Stimulated activated CD8-positive, alpha-beta memory T cell treated with anti-CD3 and anti-CD28 coated beads, Interleukin-4, amount 100 ng/mL, for 4 hours (primary cell): ENCODE measurements around the gene MAP2K6.

ENCODE experiments used
- DNase-seq, 2 donors: peaks; one replicate each; pipeline ENCODE4 v3.0.0-alpha.2; 2020; ENCODE audit warnings: low read depth in 2 of 2, low spot score in 1 of 2

MAP2K6 gene

DNA sequence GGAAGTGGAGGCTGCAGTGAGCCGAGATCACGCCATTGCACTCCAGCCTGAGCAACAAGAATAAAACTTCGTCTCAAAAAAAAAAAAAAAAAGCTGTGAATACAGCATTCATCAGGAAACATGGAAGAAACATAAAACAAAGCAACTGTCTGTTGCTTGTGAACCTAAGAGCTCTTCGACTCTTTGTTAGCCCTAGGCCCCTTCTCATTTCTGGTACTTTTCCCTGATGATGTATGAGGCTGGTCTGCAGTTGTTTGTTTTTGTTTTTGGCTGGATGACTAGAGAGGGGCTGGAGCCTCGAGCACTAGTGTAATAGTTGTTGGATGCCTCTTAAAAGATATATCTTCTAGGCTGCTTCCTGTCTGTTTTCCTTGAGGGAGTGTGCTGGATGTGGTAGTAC lies 113.5 kb downstream of the MAP2K6 start:
- no peak for DNase-seq

DNA sequence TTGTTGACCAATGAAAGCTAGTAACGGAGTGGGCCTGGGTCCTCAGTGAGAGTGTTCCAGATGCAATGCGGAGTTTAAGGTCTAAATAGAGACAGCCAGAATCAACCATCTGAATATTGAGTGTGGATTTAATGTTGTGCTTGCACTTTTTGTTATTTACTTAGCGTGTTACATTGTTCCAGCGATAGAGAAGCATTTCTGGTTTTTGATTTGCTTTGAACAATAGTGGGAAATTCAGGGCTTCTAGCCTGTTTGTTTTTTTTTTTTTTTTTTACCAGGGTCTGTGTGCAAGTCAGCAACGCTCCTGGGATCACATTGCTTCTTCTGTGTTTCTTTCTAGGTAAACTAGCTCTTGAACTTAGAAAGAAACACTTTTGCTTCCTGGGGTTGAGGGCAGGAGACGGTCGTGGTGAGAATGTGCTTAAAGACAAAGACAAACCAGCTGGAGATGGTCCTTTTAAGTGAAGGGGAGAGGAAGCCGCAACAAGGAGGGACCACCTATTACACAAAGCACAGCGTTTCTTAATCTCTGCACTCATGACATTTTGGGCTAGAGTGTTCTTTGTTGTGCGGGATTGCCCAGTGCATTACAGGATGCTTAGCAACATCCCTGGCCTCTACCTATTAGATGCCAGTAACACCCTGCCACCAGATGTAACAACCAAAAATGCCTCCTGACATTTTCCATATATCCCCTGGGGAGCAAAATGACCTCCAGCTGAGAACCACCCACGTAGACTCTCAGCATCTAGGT lies 119.2 kb downstream of the MAP2K6 start:
- DNase-seq = no peak

DNA sequence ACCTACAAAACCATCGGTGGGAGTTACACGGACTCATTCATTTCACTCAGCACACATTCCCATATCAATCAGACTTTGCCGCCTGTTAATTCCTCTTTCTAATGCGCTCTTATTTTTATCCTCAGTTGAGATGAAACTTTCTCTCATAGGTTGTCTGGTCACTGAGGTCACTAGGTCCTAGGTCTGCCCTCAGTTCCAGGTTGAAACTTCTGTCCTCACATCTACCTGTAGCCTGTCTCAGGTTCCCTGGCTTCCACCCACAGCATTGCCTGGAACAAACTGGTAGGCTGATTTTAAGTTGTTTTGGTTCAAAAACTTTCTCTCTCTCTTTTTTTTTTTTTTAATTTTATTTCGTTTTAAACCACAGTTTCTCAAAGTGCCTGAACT lies 119.7 kb downstream of the MAP2K6 start:
- no peak for DNase-seq

DNA sequence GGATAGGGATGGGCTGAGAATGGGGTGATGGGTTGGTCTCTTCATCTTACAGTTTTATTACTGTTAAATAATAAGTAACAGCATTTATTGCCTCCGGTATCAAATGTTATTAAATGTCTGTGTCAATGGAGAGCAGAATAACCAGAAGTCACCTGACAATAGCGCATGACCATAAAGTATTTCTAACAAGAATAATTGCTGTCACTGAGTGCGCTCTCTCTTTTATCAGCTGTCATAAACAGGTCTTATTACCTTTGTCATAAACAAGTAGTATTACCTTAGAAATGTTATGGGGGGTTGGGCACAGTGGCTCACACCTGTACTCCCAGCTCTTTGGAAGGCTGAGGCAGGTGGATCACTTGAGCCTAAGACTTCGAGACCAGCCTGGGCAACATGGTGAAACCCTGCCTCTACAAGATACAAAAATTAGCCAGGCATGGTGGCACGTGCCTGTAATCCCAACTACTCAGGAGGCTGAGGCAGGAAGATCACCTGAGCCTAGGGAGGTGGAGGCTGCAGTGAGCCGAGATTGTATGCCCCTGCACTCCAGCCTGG lies 120.6 kb downstream of the MAP2K6 start:
- DNase-seq = no peak

DNA sequence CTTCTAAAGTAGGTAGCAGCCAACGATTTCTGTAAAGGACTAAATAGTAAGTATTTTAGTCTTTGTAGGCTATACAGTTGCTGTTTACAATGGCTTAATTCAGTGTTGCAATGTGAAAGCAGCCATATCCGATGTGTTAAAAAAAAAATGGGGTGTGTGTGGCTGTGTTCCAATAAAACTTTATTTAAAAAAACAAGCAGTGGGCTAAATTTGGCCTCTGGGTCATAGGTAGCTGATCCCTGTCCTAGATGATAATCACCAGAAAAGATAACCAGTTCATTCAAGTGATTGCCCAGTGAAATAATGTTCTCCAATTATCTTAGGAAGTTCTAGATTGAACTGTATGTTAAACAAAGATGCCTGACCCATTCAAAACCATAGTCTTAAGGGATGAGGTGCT lies 124.3 kb downstream of the MAP2K6 start:
- DNase-seq = no peak

DNA sequence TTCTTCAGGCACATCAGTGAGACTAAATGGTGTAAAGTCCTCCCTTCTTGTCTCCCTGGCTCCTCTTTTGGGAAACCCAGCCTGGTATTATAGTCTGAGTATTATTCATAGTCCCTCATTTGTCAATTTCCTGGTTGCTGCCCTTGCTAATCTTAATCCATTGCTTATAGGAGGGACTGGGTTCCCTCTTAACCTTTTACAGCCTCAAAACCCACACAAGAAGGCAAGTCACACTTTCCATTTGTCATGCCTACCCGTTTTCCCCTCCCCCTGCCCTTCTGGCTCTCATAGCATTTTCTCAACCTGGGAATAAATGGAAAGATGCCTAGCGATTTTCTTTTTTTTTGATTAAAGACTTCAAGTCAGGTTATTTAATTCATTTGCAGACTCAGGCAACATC lies 124.8 kb downstream of the MAP2K6 start:
- DNase-seq = no peak

DNA sequence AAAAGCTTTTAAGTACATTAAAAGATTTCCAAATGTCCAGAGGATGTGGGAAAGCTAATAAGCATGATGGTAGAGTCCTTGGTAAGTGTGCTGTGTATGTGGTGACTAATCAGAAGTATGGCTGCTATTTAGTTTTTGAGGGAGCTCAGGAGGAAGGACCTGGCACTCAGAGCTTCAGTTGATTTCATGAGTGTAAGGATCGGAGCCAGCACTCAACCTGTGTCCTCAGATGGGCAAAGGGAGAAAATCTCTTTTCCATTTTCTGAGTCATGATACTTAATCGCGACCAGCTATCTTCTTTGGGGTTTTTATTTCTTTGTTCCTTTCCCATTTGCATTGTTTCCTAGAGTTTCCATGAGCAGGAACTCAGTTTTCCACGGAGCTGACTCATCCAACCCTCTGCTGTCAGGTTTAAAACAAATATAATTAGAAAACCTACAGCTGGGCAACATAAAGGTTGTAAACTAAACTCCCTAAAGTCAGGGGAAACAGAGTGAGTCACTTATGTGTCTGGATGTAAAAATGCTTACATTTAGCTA lies 125.4 kb downstream of the MAP2K6 start:
- no peak for DNase-seq

DNA sequence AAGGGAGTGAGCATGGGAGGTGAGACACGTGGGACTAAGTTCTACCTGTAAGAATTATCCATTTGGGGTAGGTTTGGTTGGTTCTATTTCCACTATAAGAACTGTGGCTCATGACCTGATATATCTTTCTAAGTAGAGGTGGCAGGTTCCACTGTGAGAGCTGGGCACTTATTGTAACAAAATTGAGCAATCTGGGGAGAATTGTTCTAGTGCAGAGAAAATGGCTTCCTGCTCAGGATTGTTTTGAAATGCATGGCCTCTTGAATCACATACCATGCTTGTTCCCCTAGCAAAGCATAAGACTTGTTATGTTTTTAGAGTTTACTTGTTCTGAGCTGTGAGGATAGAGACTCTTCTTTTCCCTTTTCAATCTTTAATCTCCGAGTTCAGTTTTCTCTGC lies 125.9 kb downstream of the MAP2K6 start:
- no peak for DNase-seq

DNA sequence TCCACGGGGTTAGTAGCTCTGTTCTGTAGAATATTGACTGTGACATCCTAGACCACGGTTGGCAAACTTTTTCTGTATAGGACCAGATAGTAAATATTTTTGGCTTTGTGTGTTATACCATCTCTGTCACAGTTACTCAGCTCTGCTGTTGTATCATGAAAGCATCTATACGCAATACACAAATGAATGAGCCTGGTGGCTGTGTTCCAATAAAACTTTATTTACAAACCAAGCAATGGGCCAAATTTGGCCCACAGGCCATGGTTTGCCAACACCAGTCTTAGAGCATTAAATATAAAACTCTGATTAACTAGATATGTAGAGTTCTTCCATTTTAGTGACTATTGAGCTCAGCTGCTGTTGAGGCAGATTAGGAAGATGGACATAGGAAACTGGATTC lies 132.7 kb downstream of the MAP2K6 start:
- DNase-seq = no peak

DNA sequence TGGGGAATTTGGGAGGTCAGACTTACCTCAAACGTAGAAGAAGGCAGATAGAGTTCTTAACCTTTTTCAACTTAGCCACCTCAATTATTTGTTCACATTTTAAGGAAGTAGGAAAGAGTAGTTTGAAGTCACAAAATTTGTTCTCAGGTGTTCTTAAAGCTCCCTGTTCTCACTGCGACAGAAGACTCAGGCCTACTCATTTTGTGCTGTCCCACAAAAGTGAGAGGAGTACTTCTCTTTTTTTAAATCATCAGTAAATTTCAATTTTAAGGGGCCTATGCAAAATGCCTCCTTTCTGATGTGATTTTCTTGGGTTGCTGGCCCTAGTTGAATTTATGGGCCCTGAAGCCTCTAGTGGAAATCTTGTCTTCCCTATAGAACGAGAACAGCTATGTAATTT lies 133.4 kb downstream of the MAP2K6 start:
- DNase-seq = no peak

DNA sequence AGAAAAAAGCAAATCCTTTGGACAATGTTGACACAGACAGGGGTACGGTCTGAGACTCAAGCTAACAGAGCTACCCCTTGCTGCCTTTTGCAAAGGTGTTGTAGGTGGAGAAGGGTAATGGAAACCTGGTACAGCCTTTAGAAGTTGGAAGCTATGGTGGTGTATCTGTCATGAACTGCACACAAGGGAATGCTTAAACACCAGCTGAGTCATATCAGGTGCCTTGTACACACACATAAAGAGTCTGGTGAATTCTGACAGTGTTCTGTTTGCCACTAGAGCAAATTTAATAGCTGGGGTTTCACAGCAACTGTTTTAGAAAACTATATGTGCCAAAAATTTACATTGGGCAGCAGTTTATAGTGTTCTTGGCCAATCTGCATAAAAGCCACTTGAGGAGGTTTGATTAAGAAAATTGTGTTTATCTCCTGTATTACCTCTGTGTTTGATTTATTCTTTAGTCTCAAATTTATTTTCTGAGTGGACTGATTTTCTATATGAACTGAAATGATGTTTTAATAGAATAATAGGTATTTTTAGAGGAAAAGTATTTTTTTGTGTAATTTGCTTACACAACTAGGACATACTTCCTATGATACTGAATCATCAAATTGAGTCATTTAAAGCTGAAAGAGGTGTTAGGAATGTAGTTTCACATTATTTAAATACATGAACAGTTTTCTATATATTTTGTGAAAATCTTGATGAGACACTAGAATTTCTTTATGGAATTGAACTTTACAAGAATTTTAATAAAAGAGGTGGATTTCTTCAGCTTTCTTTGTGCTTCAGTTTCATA lies 136.9 kb downstream of the MAP2K6 start:
- DNase-seq = no peak

DNA sequence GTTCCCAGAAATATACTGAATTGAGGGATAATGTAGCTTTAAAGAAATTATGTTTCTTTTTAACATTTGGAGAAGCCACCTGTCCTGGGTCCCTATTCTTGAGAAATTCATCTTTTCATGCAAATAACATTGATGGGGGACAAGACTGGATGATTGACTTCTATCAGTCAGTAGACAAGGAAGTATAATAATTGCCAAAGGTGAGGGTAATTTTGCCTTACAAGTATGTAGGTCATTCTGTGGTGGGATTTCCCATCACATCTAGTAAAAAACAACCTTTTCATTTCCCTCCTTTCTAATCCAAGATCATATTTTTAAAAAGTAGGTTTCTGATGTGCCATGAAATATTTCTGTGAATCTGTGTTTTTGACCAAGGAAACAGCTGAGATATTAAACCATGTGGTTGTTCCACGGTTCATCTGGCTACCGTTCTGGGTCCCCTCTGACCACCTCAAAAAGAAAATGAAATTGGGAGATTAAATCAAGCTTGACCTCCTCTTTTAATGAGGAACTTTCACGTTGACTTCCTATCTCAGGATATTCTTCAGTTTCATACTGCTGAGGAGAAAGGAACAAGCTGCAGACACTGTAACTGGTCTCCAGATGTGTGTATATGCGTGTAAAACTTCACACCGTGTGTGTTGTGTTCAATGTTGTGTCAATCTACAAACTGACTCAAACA lies 138.6 kb downstream of the MAP2K6 start:
- no peak for DNase-seq

DNA sequence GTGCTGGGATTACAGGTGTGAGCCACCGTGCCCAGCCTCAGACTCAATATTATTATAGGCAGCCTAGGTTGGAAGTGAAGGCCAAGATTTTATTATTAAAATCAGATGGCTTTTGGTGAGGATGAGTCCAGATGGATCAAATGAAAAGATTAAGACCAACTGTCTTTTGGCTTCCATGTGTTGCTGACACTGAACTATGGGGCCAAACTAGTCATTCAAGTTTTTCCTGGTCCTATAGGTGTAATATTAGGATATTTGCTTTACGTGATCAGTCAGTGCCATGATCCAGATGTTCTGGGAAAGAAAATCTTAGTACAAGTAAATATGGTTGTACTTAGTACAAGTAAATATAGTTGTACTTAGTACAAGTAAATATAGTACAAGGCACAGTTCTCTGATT lies 140.6 kb downstream of the MAP2K6 start:
- no peak for DNase-seq

DNA sequence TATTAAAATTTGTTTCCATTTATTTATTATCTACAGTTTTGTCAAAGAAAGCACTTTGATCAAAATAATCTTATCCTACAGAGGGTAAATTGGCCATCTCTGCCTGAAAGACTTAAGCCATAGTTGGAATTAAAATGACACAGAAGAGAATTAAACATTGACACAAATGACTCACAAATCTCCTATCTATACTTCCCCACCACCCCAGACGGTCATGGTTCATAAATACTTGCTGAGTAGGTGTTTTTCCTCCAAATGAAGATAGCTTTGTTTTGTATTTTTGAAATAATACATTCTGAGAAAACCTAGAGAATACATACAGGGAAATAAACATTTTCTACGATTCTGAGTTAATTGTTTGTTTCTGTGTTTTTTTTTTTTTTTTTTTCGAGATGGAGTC lies 142.8 kb downstream of the MAP2K6 start:
- DNase-seq = no peak

DNA sequence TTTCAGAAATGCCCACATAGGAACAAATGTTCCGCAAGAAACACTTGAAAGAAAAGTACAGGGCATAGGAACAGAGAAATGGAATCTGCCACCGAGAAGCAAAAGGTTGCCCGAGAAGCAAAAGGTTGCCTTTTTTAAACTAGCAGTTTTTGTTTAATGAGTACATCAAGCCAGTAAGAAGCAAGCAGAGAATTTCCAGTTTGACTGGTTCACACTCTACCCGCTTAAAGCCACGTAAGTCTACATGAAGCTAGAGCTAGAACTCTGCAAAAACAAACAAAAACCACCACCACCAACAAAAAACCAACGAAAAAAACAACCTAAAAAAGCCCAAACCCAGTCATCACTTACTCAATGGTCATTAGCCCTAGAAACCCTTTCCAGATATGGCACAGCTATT lies 144.3 kb downstream of the MAP2K6 start:
- no peak for DNase-seq

DNA sequence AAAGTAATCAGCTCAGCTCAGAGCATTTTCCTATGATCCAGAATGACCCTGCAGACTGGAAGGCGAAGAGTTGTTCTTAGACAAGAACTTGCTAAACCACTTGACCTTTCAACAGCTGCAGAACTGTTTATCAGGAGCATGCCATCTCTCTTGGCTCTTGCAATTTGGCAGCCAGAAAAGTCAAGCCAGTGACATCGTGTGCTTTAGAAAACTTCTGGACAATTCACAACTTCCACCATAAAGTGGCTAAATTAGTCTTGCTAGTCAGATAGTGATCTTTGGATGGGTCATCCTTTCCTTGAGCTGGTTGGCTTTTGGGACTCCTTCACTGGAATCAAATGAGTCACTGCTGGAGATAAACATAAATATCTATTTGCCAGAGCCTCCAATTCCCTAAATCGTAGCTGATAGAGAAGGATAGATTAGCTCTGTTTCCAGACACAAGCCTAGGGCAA lies 146.5 kb downstream of the MAP2K6 start:
- DNase-seq = no peak

DNA sequence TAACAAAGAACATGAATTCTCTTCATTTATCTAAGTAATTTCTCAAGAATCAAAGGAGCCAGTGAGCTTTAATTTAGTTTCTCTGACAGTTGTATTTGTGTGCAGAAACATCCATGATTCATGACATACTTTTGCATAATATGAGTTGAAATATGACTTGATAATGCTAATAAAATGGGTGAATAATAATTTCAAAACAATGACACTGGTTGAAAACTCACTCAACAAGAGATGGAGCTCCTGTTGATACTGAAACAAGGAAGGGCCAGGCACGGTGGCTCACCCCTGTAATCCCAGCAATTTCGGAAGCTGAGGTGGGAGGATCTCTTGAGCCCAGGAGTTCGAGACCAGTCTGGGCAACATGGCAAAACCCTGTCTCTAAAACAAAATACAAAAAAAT lies 147.0 kb downstream of the MAP2K6 start:
- DNase-seq = no peak

DNA sequence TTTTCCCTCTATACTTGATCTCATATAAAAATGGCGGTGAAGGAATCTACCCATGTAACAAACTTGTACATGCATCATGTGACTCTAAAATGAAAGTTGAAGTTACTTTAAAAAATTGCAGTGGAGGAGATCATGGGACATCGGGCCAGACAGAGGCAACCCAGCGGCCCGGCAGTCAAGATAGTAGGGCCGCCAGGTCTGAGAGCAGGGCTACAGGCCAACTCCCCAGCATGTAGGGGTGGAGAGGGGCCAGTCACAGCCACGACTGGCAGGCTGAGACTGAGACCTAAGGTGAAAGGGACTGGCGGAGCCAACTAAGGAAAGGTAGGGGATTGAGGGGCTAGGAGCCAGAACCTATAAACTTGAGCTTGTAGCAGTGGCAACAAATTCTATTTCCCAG lies 150.9 kb downstream of the MAP2K6 start:
- no peak for DNase-seq

DNA sequence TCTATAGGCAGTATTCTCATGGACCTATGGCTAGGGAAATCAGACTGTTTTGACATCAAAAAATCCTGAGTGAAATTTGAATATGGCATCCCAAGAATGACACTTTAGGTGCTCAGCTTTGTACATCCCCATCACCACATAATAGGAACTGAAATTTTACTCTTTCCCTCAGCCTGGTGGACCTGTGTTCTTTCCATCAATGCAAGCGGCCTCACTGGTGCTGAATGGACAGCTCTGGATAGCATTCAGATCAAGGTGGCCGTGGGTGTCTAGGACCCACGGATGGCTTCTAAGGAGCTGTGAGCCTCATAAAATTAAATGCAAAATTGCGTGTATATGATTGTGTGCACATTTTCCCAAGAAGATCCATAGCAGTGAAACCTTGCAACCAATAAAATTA lies 152.6 kb downstream of the MAP2K6 start:
- no peak for DNase-seq

DNA sequence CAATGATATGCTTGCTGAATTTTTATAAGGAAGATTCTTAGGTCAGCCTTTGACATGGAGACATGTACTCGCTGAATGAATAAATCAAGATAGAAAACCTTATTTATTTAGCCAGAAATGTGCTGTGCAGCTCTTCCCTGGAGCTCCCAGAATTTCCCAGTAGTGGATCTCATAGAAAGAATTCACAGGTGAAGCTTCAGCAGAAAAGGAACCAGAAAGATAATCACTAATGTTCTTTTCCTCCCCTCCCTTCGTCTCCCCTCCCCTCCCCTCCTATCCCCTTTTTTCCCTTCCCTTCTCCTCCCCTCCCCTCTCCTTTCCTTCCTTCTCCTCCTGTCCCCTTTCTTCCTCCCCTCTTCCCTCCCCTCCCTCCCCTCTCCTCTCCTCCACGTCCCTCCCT lies 158.2 kb downstream of the MAP2K6 start:
- DNase-seq = no peak

DNA sequence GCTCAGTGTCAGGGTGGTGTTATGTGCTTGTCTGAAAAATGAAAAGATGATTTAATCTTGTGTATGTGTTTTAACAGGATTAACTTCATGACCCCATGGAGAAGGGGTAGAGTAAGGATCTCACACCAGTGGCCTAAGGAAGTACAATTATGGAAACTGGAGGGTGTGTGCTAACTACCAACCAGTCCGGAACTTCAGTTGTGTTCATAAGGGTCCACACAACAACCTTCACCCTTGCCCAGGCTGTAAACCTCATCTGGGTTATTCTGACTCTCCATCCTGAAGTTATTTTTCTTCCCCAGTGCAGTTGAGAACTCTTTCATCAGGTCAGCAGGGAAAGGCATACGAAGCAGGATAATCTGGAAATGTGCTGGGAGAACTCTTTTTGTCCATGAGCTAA lies 158.9 kb downstream of the MAP2K6 start:
- DNase-seq = no peak
